OCI-LY1 (cell line): ENCODE data around the gene GALP.
A peak's percentile ranks its signal among the peaks of the same experiment; 100 is the strongest.

Experiments used
- H2AFZ ChIP-seq: fragments of 200-600 bp; sonication (generic), shearing (Covaris generic); 2 replicates; pipeline ENCODE4 v1.6.0; 2014; ENCODE audit warnings: antibody characterized with exemption, mild to moderate bottlenecking, low read length
- H3F3A ChIP-seq: fragments of 200-600 bp; sonication (generic), shearing (Covaris generic); 2 replicates; pipeline ENCODE4 v1.6.0; 2014; ENCODE audit warnings: mild to moderate bottlenecking, antibody characterized with exemption, low read length, moderate library complexity; ENCODE audit not compliant: insufficient read depth
- H3K27ac ChIP-seq: fragments of 200-600 bp; sonication (generic); 2 replicates; pipeline ENCODE4 v1.5.1; 2014; ENCODE audit warnings: low read length, mixed run types, mild to moderate bottlenecking, low read depth; ENCODE audit not compliant: poor library complexity, severe bottlenecking
- H3K27me3 ChIP-seq: fragments of 200-600 bp; sonication (generic); 2 replicates; pipeline ENCODE4 v1.6.0; 2014; ENCODE audit warnings: antibody characterized with exemption, mild to moderate bottlenecking, low read length, moderate library complexity; ENCODE audit not compliant: insufficient read depth
- H3K36me3 ChIP-seq: fragments of 200-600 bp; sonication (generic); 2 replicates; pipeline ENCODE4 v1.6.1; 2014; ENCODE audit warnings: mild to moderate bottlenecking, antibody characterized with exemption, low read length, moderate library complexity, mixed read lengths; ENCODE audit not compliant: insufficient read depth
- H3K4me1 ChIP-seq: fragments of 200-600 bp; sonication (generic); 2 replicates; pipeline ENCODE4 v1.5.1; 2014; ENCODE audit warnings: mild to moderate bottlenecking, low read length, moderate library complexity; ENCODE audit not compliant: insufficient read depth, severe bottlenecking
- H3K4me2 ChIP-seq: fragments of 200-600 bp; sonication (generic), shearing (Covaris generic); 2 replicates; pipeline ENCODE4 v1.6.1; 2014; ENCODE audit warnings: low read length
- H3K4me3 ChIP-seq: fragments of 200-600 bp; sonication (generic); 2 replicates; pipeline ENCODE4 v1.5.1; 2014; ENCODE audit warnings: low read length, low read depth, mild to moderate bottlenecking, mixed read lengths; ENCODE audit not compliant: poor library complexity, severe bottlenecking
- H3K79me2 ChIP-seq: fragments of 200-600 bp; shearing (Covaris generic); 2 replicates; pipeline ENCODE4 v1.6.1; 2016; ENCODE audit warnings: mixed run types, low read length, mixed read lengths; ENCODE audit not compliant: insufficient read depth
- H3K9ac ChIP-seq: fragments of 200-600 bp; sonication (generic), shearing (Covaris generic); 2 replicates; pipeline ENCODE4 v1.6.1; 2014; ENCODE audit warnings: mild to moderate bottlenecking, low read length, mixed read lengths
- H3K9me2 ChIP-seq: fragments of 200-600 bp; sonication (generic), shearing (Covaris generic); 2 replicates; pipeline ENCODE4 v1.6.1; 2014; ENCODE audit warnings: low read depth, mild to moderate bottlenecking, low read length, mixed read lengths
- H3K9me3 ChIP-seq: fragments of 200-600 bp; shearing (Covaris generic); 2 replicates; pipeline ENCODE4 v1.6.1; 2014; ENCODE audit warnings: low read length, mixed read lengths
- H4K20me1 ChIP-seq: fragments of 200-600 bp; sonication (generic), shearing (Covaris generic); 2 replicates; pipeline ENCODE4 v1.6.0; 2016; ENCODE audit warnings: mild to moderate bottlenecking, low read length; ENCODE audit not compliant: insufficient read depth
- CTCF ChIP-seq: fragments of 200-600 bp; sonication (generic), shearing (Covaris generic); IDR thresholded peaks from 2 replicates; pipeline ENCODE4 v1.5.1; 2017; ENCODE audit warnings: mild to moderate bottlenecking, antibody characterized with exemption, low read length, moderate library complexity, mixed read lengths
- EZH2 ChIP-seq: fragments of 200-600 bp; sonication (generic), shearing (Covaris generic); IDR thresholded peaks from 2 replicates; pipeline ENCODE4 v1.8.0; 2017; ENCODE audit warnings: borderline replicate concordance, mixed run types, mild to moderate bottlenecking, antibody characterized with exemption, low read length, moderate library complexity, mixed read lengths

GALP gene

DNA sequence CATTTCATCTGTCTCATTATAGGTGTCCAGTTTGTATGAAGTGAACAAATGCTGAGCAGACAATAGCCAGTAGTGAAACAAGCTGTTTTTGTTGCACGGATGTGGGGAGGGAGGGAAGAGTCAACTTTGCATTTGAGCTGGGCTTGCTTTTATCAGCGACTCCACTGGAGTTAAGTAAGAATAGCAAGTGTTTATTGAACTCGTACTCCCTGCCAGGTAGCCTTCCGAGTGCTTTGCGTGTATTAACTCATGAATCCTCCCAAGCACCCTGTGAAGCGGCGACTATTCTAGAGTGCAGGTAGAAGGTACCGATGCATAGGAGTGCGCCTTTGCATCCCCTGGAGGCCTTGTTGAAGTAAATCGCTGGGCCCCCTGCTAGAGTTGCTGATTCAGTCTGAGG is 39.4 kb upstream of the GALP start:
- no peak overlapping the region for H3K4me2 ChIP-seq
- no peak overlapping the region for H3K9ac ChIP-seq
- H4K20me1 ChIP-seq = no peaks in the 10 kb centered on the region
- H3K27me3 ChIP-seq = no peaks in the 10 kb centered on the region
- H3K4me3 ChIP-seq = no peak overlapping the region
- H3K79me2 ChIP-seq = no peaks in the 10 kb centered on the region
- no peaks in the 10 kb centered on the region for H3K9me2 ChIP-seq
- H3K4me1 ChIP-seq = peaks cover 21% of the 10 kb centered on the region
- no peak overlapping the region for H3K27ac ChIP-seq
- H3F3A ChIP-seq = no peaks in the 10 kb centered on the region
- no peak for TF ChIP-seq EZH2
- no peak overlapping the region for H2AFZ ChIP-seq
- no peaks in the 10 kb centered on the region for H3K9me3 ChIP-seq
- no peaks in the 10 kb centered on the region for H3K36me3 ChIP-seq

DNA sequence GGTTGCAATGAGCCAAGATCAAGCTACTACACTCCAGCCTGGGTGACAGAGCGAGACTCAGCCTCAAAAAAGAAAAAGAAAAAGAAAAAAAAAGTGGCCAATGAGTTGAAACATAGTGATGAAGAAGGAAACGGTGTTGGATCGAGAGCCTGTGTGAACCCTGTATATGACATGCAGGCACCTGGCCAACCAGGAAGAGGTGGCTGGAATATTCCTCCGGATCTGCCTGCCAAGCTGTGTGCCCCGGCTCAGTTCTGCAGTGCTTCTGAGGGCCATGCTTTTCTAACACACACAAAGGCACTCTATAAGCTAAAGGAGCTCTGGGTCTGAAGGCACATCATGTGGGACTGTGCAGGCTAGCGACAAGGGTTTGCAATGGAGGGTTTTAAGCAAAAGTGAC is 38.4 kb upstream of the GALP start:
- Histone ChIP-seq H3K79me2 (peaks cover 8% of the 10 kb centered on the region), H3K27ac (no peak overlapping the region), H3K36me3 (peaks cover 3% of the 10 kb centered on the region; the same call in 1 of the 2 replicates), H4K20me1 (no peaks in the 10 kb centered on the region), H3K9ac (no peak overlapping the region), H3K27me3 (no peaks in the 10 kb centered on the region), H3K4me3 (no peak overlapping the region), H3K9me3 (no peaks in the 10 kb centered on the region), H2AFZ (no peak overlapping the region), H3K4me2 (no peak overlapping the region), H3F3A (no peaks in the 10 kb centered on the region), H3K4me1 (peaks cover 28% of the 10 kb centered on the region), H3K9me2 (no peaks in the 10 kb centered on the region)
- TF ChIP-seq EZH2 (no peak), CTCF (no peak)

DNA sequence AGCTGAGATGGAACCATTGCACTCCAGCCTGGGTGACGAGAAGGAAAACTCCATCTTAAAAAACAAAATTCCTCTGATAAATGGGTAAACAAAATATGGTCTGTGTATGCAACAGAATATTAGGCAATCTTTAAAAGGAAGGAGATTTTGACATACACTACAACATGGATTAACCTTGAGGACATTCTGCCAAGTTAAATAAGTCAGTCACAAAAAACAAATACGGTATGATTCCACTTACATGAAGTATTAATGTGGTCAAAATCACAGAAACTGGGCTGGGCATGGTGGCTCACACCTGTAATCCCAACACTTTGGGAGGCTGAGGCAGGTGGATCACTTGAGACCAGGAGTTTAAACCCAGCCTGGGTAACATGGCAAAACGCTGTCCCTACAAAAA is 37.7 kb upstream of the GALP start:
- Histone ChIP-seq H3K9me3 (no peaks in the 10 kb centered on the region), H3K4me1 (peaks cover 35% of the 10 kb centered on the region), H3K27me3 (no peaks in the 10 kb centered on the region), H3K9ac (no peak overlapping the region), H3F3A (no peaks in the 10 kb centered on the region), H2AFZ (no peak overlapping the region), H3K27ac (no peak overlapping the region), H4K20me1 (no peaks in the 10 kb centered on the region), H3K36me3 (peaks cover 7% of the 10 kb centered on the region; the same call in 1 of the 2 replicates), H3K79me2 (peaks cover 14% of the 10 kb centered on the region), H3K9me2 (no peaks in the 10 kb centered on the region), H3K4me2 (no peak overlapping the region), H3K4me3 (no peak overlapping the region)
- TF ChIP-seq EZH2 (no peak), CTCF (no peak)

GRCh38 chr19:56139847-56140582 is 35.8 kb upstream of the GALP start:
- peaks cover 7% of the 10 kb centered on the region; the same call in 1 of the 2 replicates for H3K36me3 ChIP-seq
- H3F3A ChIP-seq = no peaks in the 10 kb centered on the region
- no peaks in the 10 kb centered on the region for H4K20me1 ChIP-seq
- H3K79me2 ChIP-seq = peaks cover 15% of the 10 kb centered on the region
- H3K9me3 ChIP-seq = no peaks in the 10 kb centered on the region
- TF ChIP-seq CTCF (no peak), EZH2 (no peak)
- H2AFZ ChIP-seq = no peak overlapping the region
- H3K9me2 ChIP-seq = no peaks in the 10 kb centered on the region
- H3K4me1 ChIP-seq = peaks cover 29% of the 10 kb centered on the region
- peak overlapping the region; percentile 24 for H3K27ac ChIP-seq
- H3K9ac ChIP-seq = peak overlapping the region; percentile 66
- peak overlapping the region; percentile 74 for H3K4me3 ChIP-seq
- H3K27me3 ChIP-seq = no peaks in the 10 kb centered on the region
- peak overlapping the region; percentile 80 for H3K4me2 ChIP-seq
